Loucy (cell line): ENCODE data around the gene RNF223.
"Not testable (repeated sequence)": the region's sequence is repeated elsewhere in the genome, so short reads cannot be mapped to it uniquely, and the experiment has no call there.

ENCODE experiments used
- H2AFZ ChIP-seq: fragments of 200-600 bp; sonication (generic); 2 replicates; pipeline ENCODE4 v1.6.0; 2016; ENCODE audit warnings: antibody characterized with exemption, mild to moderate bottlenecking, low read length, moderate library complexity
- H3F3A ChIP-seq: fragments of 200-600 bp; 2 replicates; pipeline ENCODE4 v1.6.0; 2016; ENCODE audit warnings: antibody characterized with exemption, low read depth, mild to moderate bottlenecking
- H3K27me3 ChIP-seq: fragments of 200-600 bp; sonication (generic); 2 replicates; pipeline ENCODE4 v1.6.1; 2014; ENCODE audit warnings: low read length, mild to moderate bottlenecking; ENCODE audit not compliant: insufficient read depth, poor library complexity, severe bottlenecking
- H3K36me3 ChIP-seq: fragments of 200-600 bp; sonication (generic); 2 replicates; pipeline ENCODE4 v1.6.1; 2016; ENCODE audit warnings: low read length; ENCODE audit not compliant: insufficient read depth
- H3K4me1 ChIP-seq: fragments of 200-600 bp; sonication (generic); 2 replicates; pipeline ENCODE4 v1.5.1; 2014; ENCODE audit warnings: low read length, mild to moderate bottlenecking; ENCODE audit not compliant: insufficient read depth, poor library complexity, severe bottlenecking
- H3K4me2 ChIP-seq: fragments of 200-600 bp; sonication (generic); 2 replicates; pipeline ENCODE4 v1.6.0; 2014; ENCODE audit warnings: antibody characterized with exemption, low read length, low read depth, mild to moderate bottlenecking; ENCODE audit not compliant: poor library complexity, severe bottlenecking
- H3K4me3 ChIP-seq: fragments of 200-600 bp; sonication (generic); 2 replicates; pipeline ENCODE4 v1.5.1; 2014; ENCODE audit warnings: low read length, mild to moderate bottlenecking, mixed read lengths; ENCODE audit not compliant: poor library complexity, severe bottlenecking
- H3K79me2 ChIP-seq: fragments of 200-600 bp; sonication (generic); 2 replicates; pipeline ENCODE4 v1.6.1; 2014; ENCODE audit warnings: low read length; ENCODE audit not compliant: insufficient read depth
- H3K9ac ChIP-seq: fragments of 200-600 bp; sonication (generic); 2 replicates; pipeline ENCODE4 v1.6.0; 2014; ENCODE audit warnings: mild to moderate bottlenecking, low read depth, low read length, moderate library complexity; ENCODE audit not compliant: poor library complexity, severe bottlenecking
- H3K9me2 ChIP-seq: fragments of 200-600 bp; sonication (generic); replicated peaks from 2 replicates; pipeline ENCODE4 v1.6.1; 2016; ENCODE audit warnings: low read depth, low read length, mixed read lengths
- H3K9me3 ChIP-seq: fragments of 200-600 bp; sonication (generic); 2 replicates; pipeline ENCODE4 v1.6.1; 2014; ENCODE audit warnings: mild to moderate bottlenecking, antibody characterized with exemption, low read length, low read depth; ENCODE audit not compliant: insufficient read depth
- H4K20me1 ChIP-seq: fragments of 200-600 bp; sonication (generic); 2 replicates; pipeline ENCODE4 v1.6.0; 2014; ENCODE audit warnings: antibody characterized with exemption, low read length, mild to moderate bottlenecking; ENCODE audit not compliant: insufficient read depth, poor library complexity, severe bottlenecking
- CTCF ChIP-seq: fragments of 200-600 bp; sonication (generic); conservative IDR thresholded peaks from 2 replicates; pipeline ENCODE4 v1.5.1; 2014; ENCODE audit warnings: mild to moderate bottlenecking, antibody characterized with exemption, low read length
- EZH2phosphoT487 ChIP-seq: fragments of 200-600 bp; IDR thresholded peaks from 2 replicates; pipeline ENCODE4 v1.6.1; 2018; ENCODE audit warnings: antibody characterized with exemption, mild to moderate bottlenecking, moderate library complexity, borderline replicate concordance

The RNF223 gene

GRCh38 chr1:1099506-1100183 is 25.5 kb upstream of the RNF223 start:
- TF ChIP-seq EZH2phosphoT487 (no peak), CTCF (no peak)
- H3K79me2 ChIP-seq = no peaks in the 10 kb centered on the region
- peaks cover 12% of the 10 kb centered on the region for H3K4me1 ChIP-seq
- no peak overlapping the region for H2AFZ ChIP-seq
- no peaks in the 10 kb centered on the region for H3K9me3 ChIP-seq
- H4K20me1 ChIP-seq = no peaks in the 10 kb centered on the region
- H3K27me3 ChIP-seq = no peaks in the 10 kb centered on the region
- H3F3A ChIP-seq = no peaks in the 10 kb centered on the region
- no peak overlapping the region for H3K9ac ChIP-seq
- H3K4me3 ChIP-seq = no peak overlapping the region
- H3K9me2 ChIP-seq = no peaks in the 10 kb centered on the region
- H3K4me2 ChIP-seq = no peak overlapping the region
- H3K36me3 ChIP-seq = no peaks in the 10 kb centered on the region

GRCh38 chr1:1098681-1099421 is 24.7 kb upstream of the RNF223 start:
- Histone ChIP-seq H3K4me1 (peaks cover 4% of the 10 kb centered on the region), H3K9me3 (no peaks in the 10 kb centered on the region), H3K36me3 (no peaks in the 10 kb centered on the region), H3K79me2 (no peaks in the 10 kb centered on the region), H3K4me3 (no peak overlapping the region), H4K20me1 (no peaks in the 10 kb centered on the region), H3F3A (no peaks in the 10 kb centered on the region), H2AFZ (no peak overlapping the region), H3K4me2 (no peak overlapping the region), H3K9ac (no peak overlapping the region), H3K9me2 (no peaks in the 10 kb centered on the region), H3K27me3 (no peaks in the 10 kb centered on the region)
- TF ChIP-seq EZH2phosphoT487 = no peak
- no peak for TF ChIP-seq CTCF

GRCh38 chr1:1096136-1096535 is 22.0 kb upstream of the RNF223 start:
- H3K9me2 ChIP-seq, H3K4me1 ChIP-seq, H3K36me3 ChIP-seq, H3K4me3 ChIP-seq, H4K20me1 ChIP-seq, H3K27me3 ChIP-seq, H3F3A ChIP-seq, H3K79me2 ChIP-seq, H3K9ac ChIP-seq, H3K4me2 ChIP-seq, H2AFZ ChIP-seq, H3K9me3 ChIP-seq: not testable (repeated sequence)
